OCI-LY1 (cell line): ENCODE measurements around the gene PRXL2A.

Experiments used
- H2AFZ ChIP-seq: fragments of 200-600 bp; sonication (generic), shearing (Covaris generic); 2 replicates; pipeline ENCODE4 v1.6.0; 2014; ENCODE audit warnings: antibody characterized with exemption, mild to moderate bottlenecking, low read length
- H3F3A ChIP-seq: fragments of 200-600 bp; sonication (generic), shearing (Covaris generic); 2 replicates; pipeline ENCODE4 v1.6.0; 2014; ENCODE audit warnings: mild to moderate bottlenecking, antibody characterized with exemption, low read length, moderate library complexity; ENCODE audit not compliant: insufficient read depth
- H3K27ac ChIP-seq: fragments of 200-600 bp; sonication (generic); 2 replicates; pipeline ENCODE4 v1.5.1; 2014; ENCODE audit warnings: low read length, mixed run types, mild to moderate bottlenecking, low read depth; ENCODE audit not compliant: poor library complexity, severe bottlenecking
- H3K27me3 ChIP-seq: fragments of 200-600 bp; sonication (generic); 2 replicates; pipeline ENCODE4 v1.6.0; 2014; ENCODE audit warnings: antibody characterized with exemption, mild to moderate bottlenecking, low read length, moderate library complexity; ENCODE audit not compliant: insufficient read depth
- H3K36me3 ChIP-seq: fragments of 200-600 bp; sonication (generic); 2 replicates; pipeline ENCODE4 v1.6.1; 2014; ENCODE audit warnings: mild to moderate bottlenecking, antibody characterized with exemption, low read length, moderate library complexity, mixed read lengths; ENCODE audit not compliant: insufficient read depth
- H3K4me1 ChIP-seq: fragments of 200-600 bp; sonication (generic); 2 replicates; pipeline ENCODE4 v1.5.1; 2014; ENCODE audit warnings: mild to moderate bottlenecking, low read length, moderate library complexity; ENCODE audit not compliant: insufficient read depth, severe bottlenecking
- H3K4me2 ChIP-seq: fragments of 200-600 bp; sonication (generic), shearing (Covaris generic); 2 replicates; pipeline ENCODE4 v1.6.1; 2014; ENCODE audit warnings: low read length
- H3K4me3 ChIP-seq: fragments of 200-600 bp; sonication (generic); 2 replicates; pipeline ENCODE4 v1.5.1; 2014; ENCODE audit warnings: low read length, low read depth, mild to moderate bottlenecking, mixed read lengths; ENCODE audit not compliant: poor library complexity, severe bottlenecking
- H3K79me2 ChIP-seq: fragments of 200-600 bp; shearing (Covaris generic); 2 replicates; pipeline ENCODE4 v1.6.1; 2016; ENCODE audit warnings: mixed run types, low read length, mixed read lengths; ENCODE audit not compliant: insufficient read depth
- H3K9ac ChIP-seq: fragments of 200-600 bp; sonication (generic), shearing (Covaris generic); 2 replicates; pipeline ENCODE4 v1.6.1; 2014; ENCODE audit warnings: mild to moderate bottlenecking, low read length, mixed read lengths
- H3K9me2 ChIP-seq: fragments of 200-600 bp; sonication (generic), shearing (Covaris generic); 2 replicates; pipeline ENCODE4 v1.6.1; 2014; ENCODE audit warnings: low read depth, mild to moderate bottlenecking, low read length, mixed read lengths
- H3K9me3 ChIP-seq: fragments of 200-600 bp; shearing (Covaris generic); 2 replicates; pipeline ENCODE4 v1.6.1; 2014; ENCODE audit warnings: low read length, mixed read lengths
- H4K20me1 ChIP-seq: fragments of 200-600 bp; sonication (generic), shearing (Covaris generic); 2 replicates; pipeline ENCODE4 v1.6.0; 2016; ENCODE audit warnings: mild to moderate bottlenecking, low read length; ENCODE audit not compliant: insufficient read depth
- EZH2 ChIP-seq: fragments of 200-600 bp; sonication (generic), shearing (Covaris generic); IDR thresholded peaks from 2 replicates; pipeline ENCODE4 v1.8.0; 2017; ENCODE audit warnings: borderline replicate concordance, mixed run types, mild to moderate bottlenecking, antibody characterized with exemption, low read length, moderate library complexity, mixed read lengths
- TF ChIP-seq, protein P1 (sequence below): fragments of 200-600 bp; sonication (generic), shearing (Covaris generic); IDR thresholded peaks from 2 replicates; pipeline ENCODE4 v1.5.1; 2017; ENCODE audit warnings: mild to moderate bottlenecking, antibody characterized with exemption, low read length, moderate library complexity, mixed read lengths

The PRXL2A gene

DNA sequence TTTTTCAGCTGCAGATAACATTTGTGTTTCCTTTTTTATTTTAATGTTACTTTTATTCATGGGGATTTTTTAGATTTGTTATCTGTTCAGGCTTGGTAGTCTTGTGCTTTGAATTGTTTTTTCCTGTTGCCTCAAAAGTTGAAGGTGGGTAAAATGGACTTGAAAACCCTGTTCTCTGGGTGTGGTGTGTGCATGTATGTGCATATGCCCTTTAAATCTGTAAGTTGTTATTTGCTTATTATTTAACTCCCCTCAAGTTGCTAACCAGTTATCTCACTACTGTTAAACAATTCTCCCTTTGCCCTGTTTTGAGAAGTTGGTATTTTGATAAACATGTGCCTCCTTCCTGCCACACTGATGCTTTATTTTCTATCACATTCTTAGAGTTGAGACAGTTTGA lies 76.3 kb downstream of the PRXL2A start:
- Histone ChIP-seq H3K27me3 (no peaks in the 10 kb centered on the region), H3K36me3 (peaks cover 12% of the 10 kb centered on the region; the same call in 1 of the 2 replicates), H2AFZ (no peak overlapping the region), H3K9me3 (no peaks in the 10 kb centered on the region), H3K27ac (peak overlapping the region; percentile 12), H3K4me1 (peaks cover 35% of the 10 kb centered on the region), H3K79me2 (peaks cover 34% of the 10 kb centered on the region), H3K4me3 (no peak overlapping the region), H3F3A (no peaks in the 10 kb centered on the region), H3K4me2 (no peak overlapping the region), H3K9ac (no peak overlapping the region), H3K9me2 (no peaks in the 10 kb centered on the region), H4K20me1 (no peaks in the 10 kb centered on the region)
- no peak for TF ChIP-seq EZH2
- TF ChIP-seq, protein P1, sequence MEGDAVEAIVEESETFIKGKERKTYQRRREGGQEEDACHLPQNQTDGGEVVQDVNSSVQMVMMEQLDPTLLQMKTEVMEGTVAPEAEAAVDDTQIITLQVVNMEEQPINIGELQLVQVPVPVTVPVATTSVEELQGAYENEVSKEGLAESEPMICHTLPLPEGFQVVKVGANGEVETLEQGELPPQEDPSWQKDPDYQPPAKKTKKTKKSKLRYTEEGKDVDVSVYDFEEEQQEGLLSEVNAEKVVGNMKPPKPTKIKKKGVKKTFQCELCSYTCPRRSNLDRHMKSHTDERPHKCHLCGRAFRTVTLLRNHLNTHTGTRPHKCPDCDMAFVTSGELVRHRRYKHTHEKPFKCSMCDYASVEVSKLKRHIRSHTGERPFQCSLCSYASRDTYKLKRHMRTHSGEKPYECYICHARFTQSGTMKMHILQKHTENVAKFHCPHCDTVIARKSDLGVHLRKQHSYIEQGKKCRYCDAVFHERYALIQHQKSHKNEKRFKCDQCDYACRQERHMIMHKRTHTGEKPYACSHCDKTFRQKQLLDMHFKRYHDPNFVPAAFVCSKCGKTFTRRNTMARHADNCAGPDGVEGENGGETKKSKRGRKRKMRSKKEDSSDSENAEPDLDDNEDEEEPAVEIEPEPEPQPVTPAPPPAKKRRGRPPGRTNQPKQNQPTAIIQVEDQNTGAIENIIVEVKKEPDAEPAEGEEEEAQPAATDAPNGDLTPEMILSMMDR: no peak

DNA sequence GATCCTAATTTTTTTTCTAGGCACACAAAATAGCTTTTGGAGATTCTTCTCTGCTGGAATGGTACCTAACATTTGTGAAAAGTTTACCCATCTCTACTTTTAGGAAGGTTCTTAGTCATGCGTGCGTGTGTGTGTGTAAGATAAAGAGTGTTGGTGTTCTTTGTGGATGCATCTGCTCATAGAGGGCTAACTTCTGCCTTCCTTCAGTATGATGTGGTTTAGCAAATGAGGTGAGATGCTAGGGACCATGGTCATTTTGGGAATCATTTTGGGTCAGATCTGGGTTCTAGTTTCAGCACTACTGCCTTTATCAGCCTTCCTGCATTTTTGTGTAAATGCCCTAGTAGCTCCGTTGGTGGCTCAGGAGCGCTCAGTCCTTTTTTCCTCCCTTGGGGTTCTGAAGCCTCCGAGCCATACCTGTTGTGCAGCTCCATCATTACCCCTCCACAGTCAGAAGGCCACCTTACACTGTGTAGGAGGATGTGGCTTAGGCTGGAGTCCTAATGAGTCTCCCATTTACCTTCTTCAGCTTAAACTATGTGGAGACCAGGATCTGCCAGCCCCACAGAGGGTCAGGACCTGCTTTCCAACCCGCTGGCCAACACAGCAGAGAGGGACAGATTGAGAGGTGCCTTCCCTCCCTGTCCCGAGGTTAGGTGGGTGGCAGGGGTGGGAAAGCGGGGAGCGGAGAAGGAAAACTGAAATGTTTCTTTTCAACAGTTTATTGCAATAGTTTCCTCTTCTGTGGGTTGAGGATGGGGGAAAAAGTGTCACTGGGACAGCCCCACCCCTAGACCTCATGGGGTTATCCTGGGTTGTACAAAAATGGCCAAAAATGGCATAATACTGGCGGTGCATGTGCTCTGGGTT lies 77.0 kb downstream of the PRXL2A start:
- Histone ChIP-seq H3K79me2 (peaks cover 34% of the 10 kb centered on the region), H3K27ac (peak overlapping the region; percentile 12), H3K4me2 (no peak overlapping the region), H3K4me3 (no peak overlapping the region), H3K9me2 (no peaks in the 10 kb centered on the region), H3K9me3 (no peaks in the 10 kb centered on the region), H3F3A (no peaks in the 10 kb centered on the region), H4K20me1 (no peaks in the 10 kb centered on the region), H3K9ac (no peak overlapping the region), H2AFZ (no peak overlapping the region), H3K27me3 (no peaks in the 10 kb centered on the region), H3K4me1 (peaks cover 35% of the 10 kb centered on the region), H3K36me3 (peaks cover 19% of the 10 kb centered on the region; the same call in 1 of the 2 replicates)
- TF ChIP-seq, protein P1: no peak
- no peak for TF ChIP-seq EZH2

DNA sequence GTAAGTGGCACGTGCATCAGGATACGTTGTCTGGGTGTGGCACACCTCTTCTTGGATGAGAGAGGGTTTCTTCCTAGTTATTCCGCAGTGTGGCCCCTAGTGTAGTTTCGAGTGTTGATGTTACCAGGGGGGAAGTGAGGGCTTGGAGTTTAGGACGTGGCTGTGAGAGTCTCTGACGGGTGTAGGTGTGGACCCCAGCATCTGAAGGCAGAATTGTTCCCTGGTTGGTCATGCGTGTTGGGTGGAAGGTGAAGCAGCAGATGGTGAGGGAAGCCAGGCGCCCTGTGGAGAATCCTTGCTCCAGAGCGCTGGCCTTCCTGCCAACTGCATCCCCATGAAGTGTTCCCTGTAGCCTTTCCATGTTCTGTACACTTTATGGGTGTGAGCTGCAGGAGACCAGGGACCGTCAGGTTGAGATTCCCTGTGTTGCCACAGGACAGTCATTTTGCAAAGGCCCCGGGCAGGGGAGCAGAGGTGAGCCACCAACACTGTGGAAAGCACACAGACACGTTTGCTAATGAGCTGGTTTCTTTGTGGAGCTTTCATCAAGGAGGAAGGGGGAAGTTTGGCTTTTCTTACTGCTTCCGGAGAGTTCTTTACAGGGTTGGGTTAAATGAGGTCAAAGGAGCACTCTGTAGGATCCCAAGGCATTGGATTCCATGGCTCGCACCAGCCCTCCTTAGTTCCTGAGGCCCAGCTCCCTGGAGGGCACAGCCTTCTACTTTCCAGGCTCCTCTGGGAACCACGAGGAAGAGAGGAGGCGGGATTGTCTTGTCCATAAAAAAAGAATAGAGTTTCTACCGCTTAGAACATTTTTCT lies 77.8 kb downstream of the PRXL2A start:
- no peak for TF ChIP-seq EZH2
- TF ChIP-seq, protein P1: no peak
- Histone ChIP-seq H3F3A (no peaks in the 10 kb centered on the region), H3K9me3 (no peaks in the 10 kb centered on the region), H4K20me1 (no peaks in the 10 kb centered on the region), H2AFZ (no peak overlapping the region), H3K36me3 (peaks cover 26% of the 10 kb centered on the region; the same call in 1 of the 2 replicates), H3K79me2 (peaks cover 32% of the 10 kb centered on the region), H3K4me2 (no peak overlapping the region), H3K4me1 (peaks cover 35% of the 10 kb centered on the region), H3K9me2 (no peaks in the 10 kb centered on the region), H3K9ac (no peak overlapping the region), H3K27ac (no peak overlapping the region), H3K27me3 (no peaks in the 10 kb centered on the region), H3K4me3 (no peak overlapping the region)
